Fibroblast of pulmonary artery (primary cell): Measurements from ENCODE around the gene ITPRID1.

Source experiments
- DNase-seq: peaks from one replicate; pipeline ENCODE4 v3.0.0-alpha.2; 2010; ENCODE audit warnings: low read depth
- H3K4me3 ChIP-seq: replicated peaks from 2 replicates; pipeline ENCODE4 v1.5.1; 2011; ENCODE audit warnings: low read depth, mild to moderate bottlenecking, control low read depth, low read length, moderate library complexity
- CTCF ChIP-seq: IDR thresholded peaks from 2 replicates; pipeline ENCODE4 v1.5.1; 2011; ENCODE audit warnings: mild to moderate bottlenecking, control low read depth, low read length, inconsistent platforms; ENCODE audit errors: missing control alignments

Gene ITPRID1

DNA sequence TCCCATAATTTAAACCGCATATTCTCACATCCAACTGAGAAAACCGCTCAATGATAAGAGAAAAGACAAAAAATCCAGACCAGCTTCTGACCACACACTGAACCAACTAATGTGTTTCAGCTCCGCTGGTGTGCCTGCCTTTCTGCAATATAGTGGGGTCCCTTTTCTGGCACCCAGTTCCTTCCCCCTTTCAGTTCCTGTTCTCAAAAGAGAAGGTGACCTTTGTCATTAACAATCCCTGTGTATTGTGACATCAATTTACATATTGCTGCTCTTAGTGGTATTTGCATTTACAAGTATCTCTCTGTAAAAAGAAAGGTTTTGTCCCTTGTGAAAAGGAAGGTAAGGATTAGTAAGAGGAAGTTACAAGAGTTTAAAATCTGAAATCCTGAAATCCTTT, 174.5 kb downstream of the ITPRID1 start:
- H3K4me3 ChIP-seq = no peak overlapping the region
- DNase-seq = no peak
- TF ChIP-seq CTCF = no peak

GRCh38 chr7:31688996-31689395, 175.1 kb downstream of the ITPRID1 start:
- no peak overlapping the region for H3K4me3 ChIP-seq
- no peak for TF ChIP-seq CTCF
- no peak for DNase-seq

DNA sequence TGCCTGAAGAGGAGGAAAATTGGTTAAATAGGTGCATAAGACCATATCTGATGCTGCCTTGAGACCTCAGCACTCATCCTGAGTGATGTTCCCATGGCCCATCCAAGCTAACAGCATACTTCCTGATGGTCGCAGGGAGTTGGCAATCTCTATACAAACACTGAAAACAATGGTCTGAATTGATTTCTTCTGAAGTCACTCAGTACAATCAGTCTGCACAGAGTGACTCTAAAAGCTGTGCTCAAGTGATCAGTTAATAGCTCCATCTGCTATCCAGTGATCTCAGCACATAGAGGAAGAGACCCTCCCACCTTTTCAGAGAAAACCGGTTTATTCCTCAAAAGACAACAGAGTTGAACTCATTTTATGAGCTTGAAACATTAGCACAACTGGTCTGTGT, 177.0 kb downstream of the ITPRID1 start:
- no peak overlapping the region for H3K4me3 ChIP-seq
- no peak for TF ChIP-seq CTCF
- no peak for DNase-seq

- H3K4me3 ChIP-seq = no peak overlapping the region
- TF ChIP-seq CTCF = no peak
- DNase-seq = no peak
These were observed 178.6 kb downstream of the ITPRID1 start for GRCh38 chr7:31692451-31692850.

GRCh38 chr7:31692871-31693270, 179.0 kb downstream of the ITPRID1 start:
- no peak overlapping the region for H3K4me3 ChIP-seq
- TF ChIP-seq CTCF = no peak
- no peak for DNase-seq

- no peak overlapping the region for H3K4me3 ChIP-seq
- DNase-seq = no peak
- no peak for TF ChIP-seq CTCF
These were observed 182.1 kb downstream of the ITPRID1 start for GRCh38 chr7:31695859-31696614.

- no peak overlapping the region for H3K4me3 ChIP-seq
- DNase-seq = no peak
- TF ChIP-seq CTCF = no peak
These were observed 185.2 kb downstream of the ITPRID1 start for GRCh38 chr7:31699050-31699449.
